GM12878 (cell line): Measurements from ENCODE around the gene PCIF1. TPM values are rescaled to one million over a fixed set of nuclear protein-coding genes. Genes with fewer than 3 reads are reported as not detected.
A peak's percentile ranks its signal among the peaks of the same experiment; 100 is the strongest.

Experiments used
- ATAC-seq: fragments of 200-7000 bp; cut with Tn5 transposase; 3 replicates; pipeline ENCODE4 v1.9.1; 2020; ENCODE audit warnings: mild to moderate bottlenecking, moderate library complexity
- BruUV-seq: library from RNA; stranded (reverse); fragments of 400-500 nt; replicated peaks from 2 replicates; lab custom pipeline; 2021; lab: Mats Ljungman, UMichigan
- CTCF ChIA-PET: fragments of 300-600 bp; sonication (Branson Sonifier 250); formaldehyde crosslinking; extraction: SDS; loops from one replicate; lab custom pipeline; 2021; ENCODE audit warnings: inconsistent platforms; lab: Yijun Ruan, JAX
- POLR2A ChIA-PET: fragments of 350-600 bp; formaldehyde crosslinking; extraction: SDS; loops from one replicate; lab custom pipeline; 2021; ENCODE audit warnings: inconsistent platforms; lab: Charles Lee
- RAD21 ChIA-PET: fragments of 300-600 bp; sonication (Branson Sonifier 250); formaldehyde crosslinking; loops from one replicate; lab custom pipeline; 2023; ENCODE audit warnings: antibody characterized with exemption; ENCODE audit not compliant: unreplicated experiment; lab: Charles Lee
- SMC1A ChIA-PET: fragments of 300-600 bp; sonication (Branson Sonifier 250); formaldehyde crosslinking; loops from one replicate; lab custom pipeline; 2023; ENCODE audit not compliant: unreplicated experiment, uncharacterized antibody; lab: Charles Lee
- DNase-seq: peaks from one replicate; pipeline ENCODE4 v3.0.0-alpha.2; 2011; ENCODE audit warnings: low read depth, low spot score
- FAIRE-seq: peaks from 3 replicates; lab custom pipeline; 2011; peaks lifted over from hg19 to GRCh38; lab: Jason Lieb, UNC
- H2AFZ ChIP-seq: 2 replicates; pipeline ENCODE4 v1.6.0; 2011; ENCODE audit warnings: low read depth, low read length, control low read depth; ENCODE audit not compliant: control insufficient read depth
- H3K27ac ChIP-seq: 2 replicates; pipeline ENCODE4 v1.5.1; 2011; ENCODE audit warnings: control low read depth; ENCODE audit not compliant: control insufficient read depth, insufficient read depth
- H3K27me3 ChIP-seq, 2 experiments: replicated peaks in 1 of 2; 2 replicates each; pipeline versions ENCODE4 v1.6.0 to v1.6.1; 2011; ENCODE audit warnings: low read length in 1 of 2; ENCODE audit not compliant: control insufficient read depth in 2 of 2, insufficient read depth in 2 of 2
- H3K36me3 ChIP-seq, 2 experiments: 2 replicates each; pipeline ENCODE4 v1.5.1; 2011; ENCODE audit warnings: low read length in 1 of 2; ENCODE audit not compliant: control insufficient read depth in 2 of 2, insufficient read depth in 2 of 2
- H3K4me1 ChIP-seq: 2 replicates; pipeline ENCODE4 v1.6.1; 2011; ENCODE audit warnings: mild to moderate bottlenecking, low read length, moderate library complexity, mixed read lengths; ENCODE audit not compliant: control insufficient read depth, insufficient read depth
- H3K4me2 ChIP-seq: 2 replicates; pipeline ENCODE4 v1.6.0; 2011; ENCODE audit warnings: control low read depth; ENCODE audit not compliant: control insufficient read depth, insufficient read depth
- H3K4me3 ChIP-seq: fragments of 200-600 bp; sonication (generic); 2 replicates; pipeline ENCODE4 v1.5.1; 2016
- H3K79me2 ChIP-seq: 2 replicates; pipeline ENCODE4 v1.6.0; 2011; ENCODE audit warnings: low read length; ENCODE audit not compliant: control insufficient read depth, insufficient read depth
- H3K9ac ChIP-seq: 2 replicates; pipeline ENCODE4 v1.8.0; 2011; ENCODE audit warnings: low read length, control low read depth, mixed read lengths; ENCODE audit not compliant: control insufficient read depth, insufficient read depth
- H3K9me3 ChIP-seq: replicated peaks from 3 replicates; pipeline ENCODE4 v1.5.1; 2011; ENCODE audit warnings: mild to moderate bottlenecking, low read length; ENCODE audit not compliant: control insufficient read depth, insufficient read depth
- H4K20me1 ChIP-seq: 2 replicates; pipeline ENCODE4 v1.6.0; 2011; ENCODE audit not compliant: control insufficient read depth, insufficient read depth
- ELK1 ChIP-seq: IDR thresholded peaks from 2 replicates; pipeline ENCODE4 v1.6.1; 2012; ENCODE audit warnings: low read depth, low read length, improper control_type of control experiment
- FOXK2 ChIP-seq: fragments of 450-650 bp; IDR thresholded peaks from 2 replicates; pipeline ENCODE4 v1.6.1; 2017; ENCODE audit warnings: mild to moderate bottlenecking, moderate library complexity
- KLF5 ChIP-seq: fragments of 450-650 bp; IDR thresholded peaks from 2 replicates; pipeline ENCODE4 v1.6.1; 2014; ENCODE audit warnings: mild to moderate bottlenecking; ENCODE audit not compliant: partially characterized antibody
- NR2F1 ChIP-seq: fragments of 450-650 bp; conservative IDR thresholded peaks from 2 replicates; pipeline ENCODE4 v1.6.1; 2017; ENCODE audit warnings: mild to moderate bottlenecking
- POLR2A ChIP-seq: IDR thresholded peaks from 2 replicates; pipeline ENCODE4 v1.6.1; 2011; ENCODE audit warnings: low read depth, mild to moderate bottlenecking, low read length
- ZNF622 ChIP-seq: fragments of 450-650 bp; IDR thresholded peaks from 2 replicates; pipeline ENCODE4 v1.6.1; 2017; ENCODE audit warnings: mild to moderate bottlenecking, inconsistent platforms
- WGBS: methylation state at CpG from one replicate; pipeline ENCODE4 v1.1.6; 2016; ENCODE audit warnings: low lambda C conversion rate; ENCODE audit not compliant: insufficient replicate concordance, insufficient coverage; ENCODE audit errors: missing lambda C conversion rate; 5-methylcytosine and 5-hydroxymethylcytosine counted together
- in situ Hi-C: fragments of 300-500 bp; cut with MboI; formaldehyde crosslinking; loops from 9 replicates; pipeline ENCODE4 v1.14.3; 2018; ENCODE audit warnings: mixed read lengths
- intact Hi-C: fragments of 100-400 bp; cut with micrococcal nuclease; formaldehyde crosslinking; loops from one replicate; pipeline ENCODE4 v1.14.2; 2022; ENCODE audit not compliant: unreplicated experiment
- polyA plus RNA-seq, 11 experiments: library from polyadenylated mRNA; depleted of rRNA in 4 of 11; unstranded in 6 of 11; stranded (reverse) in 5 of 11; fragments of >200 nt; fragmentation: Nextera tagmentation in 4 of 11; fragmentation: Illumina TruSeq in 1 of 11; extraction: Ambion mirVana in 4 of 11; extraction: Trizol in 1 of 11; gene quantifications; 1 replicate in 1 of 11; 2 replicates in 10 of 11; pipeline versions ENCODE4 v1.2.1 to v1.2.3, GENCODE V29; 2011 to 2016; ENCODE audit warnings: inconsistent platforms in 2 of 11, missing spikeins in 2 of 11, low read depth in 1 of 11
- total RNA-seq, 4 experiments: library from RNA; depleted of rRNA in 3 of 4; stranded (reverse); fragments of >200 nt in 3 of 4; fragmentation: Illumina TruSeq in 1 of 4; extraction: Trizol in 1 of 4; gene quantifications; 2 replicates each; pipeline versions ENCODE4 v1.2.1 to v1.2.3, GENCODE V29; 2013 to 2021

Gene PCIF1
- total and polyA plus RNA-seq, 10 of the 15 experiments (the other 5 are each of a cell fraction or from before 2014, with no cell fraction given): 8.4 to 32.9 (median 17.6) TPM

GRCh38 chr20:45938727-45939438 lies 4.4 kb downstream of the PCIF1 start:
- ChIA-PET RAD21 (no interaction called here), SMC1A (no interaction called here), CTCF (interaction anchor here (1.7 to 6.5 kb wide), 2 partner anchors 24 to 31 kb away, joined by 6 to 79 read pairs; no protein-coding TSS in a partner anchor), POLR2A (interaction anchor here (1.0 kb wide), 1 partner anchor 20 kb away, joined by 3 read pairs; no protein-coding TSS in a partner anchor)
- no peaks in the 10 kb centered on the region for H4K20me1 ChIP-seq
- H3K4me2 ChIP-seq: no peak overlapping the region
- no peaks in the 10 kb centered on the region for H3K27me3 ChIP-seq
- no peaks in the 10 kb centered on the region for H3K4me1 ChIP-seq
- H3K79me2 ChIP-seq: peaks cover 18% of the 10 kb centered on the region
- peaks cover 22 to 26% of the 10 kb centered on the region in 2 experiments for H3K36me3 ChIP-seq
- H3K9me3 ChIP-seq: no peaks in the 10 kb centered on the region
- intact Hi-C loops (no loop called here), in situ Hi-C loops (no loop called here)
- FAIRE-seq (no peak), DNase-seq (no peak), ATAC-seq (no peak)
- H2AFZ ChIP-seq: no peak overlapping the region
- BruUV-seq: no TSS peak
- H3K27ac ChIP-seq: no peak overlapping the region
- H3K4me3 ChIP-seq: no peak overlapping the region
- WGBS: 94% methylated on average over 10 of the region's 13 CpGs
- no peak overlapping the region for H3K9ac ChIP-seq
- TF ChIP-seq FOXK2 (no peak), ZNF622 (no peak), NR2F1 (no peak), ELK1 (no peak), KLF5 (no peak), POLR2A (0 out of 2 replicates have a peak, but pooled peaks have one; percentile 12)
- TF ChIP-seq, all 136 proteins: peak for 1
